GM21529 (cell line): Measurements from ENCODE around the gene SLC35G1.

ENCODE experiments used
- ATAC-seq: cut with Tn5 transposase; IDR thresholded peaks from one replicate; pipeline ENCODE4 v1.9.1; 2021; ENCODE audit not compliant: unreplicated experiment

Gene SLC35G1

GRCh38 chr10:93947524-93947923 is 53.7 kb downstream of the SLC35G1 start:
- no peak for ATAC-seq

DNA sequence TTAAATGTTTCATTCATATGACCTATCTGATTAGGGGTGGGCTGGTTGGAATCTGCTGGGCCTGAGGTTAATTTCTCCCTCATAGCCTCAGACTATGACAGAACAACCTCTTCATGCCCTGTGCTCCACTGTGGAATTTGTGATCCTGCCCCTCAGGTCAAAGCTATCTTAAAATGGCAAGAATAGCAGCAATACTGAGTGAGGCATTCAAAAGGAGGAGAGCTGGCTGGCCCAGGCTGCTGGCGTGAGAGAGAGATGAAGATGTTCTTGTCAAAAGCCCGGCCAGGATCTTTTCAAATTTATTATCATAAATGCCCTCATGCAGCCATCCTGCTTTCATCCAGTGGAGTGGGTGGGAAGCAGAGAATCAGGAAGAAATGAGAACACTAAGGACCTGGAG is 58.1 kb downstream of the SLC35G1 start:
- ATAC-seq, result no peak
